ENCODE measurements around the gene MLC1.

The MLC1 gene

GRCh38 chr22:50014655-50015401 lies 70.4 kb downstream of the MLC1 start:
- Mint-ChIP-seq H3K4me1 (ENCODE audit: low read depth) (peaks cover 18% of the 10 kb centered on the region), H3K27ac (no peak overlapping the region), H3K4me3 (no peak overlapping the region), H3K27me3 (peaks cover 2% of the 10 kb centered on the region), H3K36me3 (no peaks in the 10 kb centered on the region), H3K9me3 (ENCODE audit: low read depth) (no peaks in the 10 kb centered on the region)

GRCh38 chr22:50014053-50014501 lies 71.1 kb downstream of the MLC1 start:
- Mint-ChIP-seq H3K4me1 (ENCODE audit: low read depth) (peaks cover 18% of the 10 kb centered on the region), H3K9me3 (ENCODE audit: low read depth) (no peaks in the 10 kb centered on the region), H3K27ac (no peak overlapping the region), H3K4me3 (peak overlapping the region; percentile 10), H3K27me3 (peaks cover 2% of the 10 kb centered on the region), H3K36me3 (no peaks in the 10 kb centered on the region)

GRCh38 chr22:50012211-50013181 lies 72.7 kb downstream of the MLC1 start, which contains the start of gene IL17REL:
Gene IL17REL, minus strand, starts transcription at chr22:50012765. Its CDS starts 119 bp downstream, at chr22:50012646.
- H3K4me3 Mint-ChIP-seq, result peak within 1 kb of the TSS; percentile 79
- no peaks in the 10 kb centered on the region for H3K9me3 Mint-ChIP-seq (ENCODE audit: low read depth)
- peaks cover 18% of the 10 kb centered on the region for H3K4me1 Mint-ChIP-seq (ENCODE audit: low read depth)
- peak within 1 kb of the TSS; percentile 58 for H3K27ac Mint-ChIP-seq
- H3K27me3 Mint-ChIP-seq, result peaks cover 2% of the 10 kb centered on the region
- no peaks in the 10 kb centered on the region for H3K36me3 Mint-ChIP-seq

- Mint-ChIP-seq H3K4me1 (ENCODE audit: low read depth) (peaks cover 18% of the 10 kb centered on the region), H3K4me3 (peak overlapping the region; percentile 79), H3K27ac (peak overlapping the region; percentile 58), H3K9me3 (ENCODE audit: low read depth) (no peaks in the 10 kb centered on the region), H3K27me3 (peaks cover 2% of the 10 kb centered on the region), H3K36me3 (no peaks in the 10 kb centered on the region)
These were observed 73.6 kb downstream of the MLC1 start for GRCh38 chr22:50011447-50012210.

GRCh38 chr22:50010676-50011446 lies 74.4 kb downstream of the MLC1 start:
- Mint-ChIP-seq H3K9me3 (ENCODE audit: low read depth) (no peaks in the 10 kb centered on the region), H3K4me3 (peak overlapping the region; percentile 79), H3K36me3 (no peaks in the 10 kb centered on the region), H3K27me3 (peaks cover 2% of the 10 kb centered on the region), H3K4me1 (ENCODE audit: low read depth) (peaks cover 15% of the 10 kb centered on the region), H3K27ac (no peak overlapping the region)

GRCh38 chr22:50009765-50010675 lies 75.2 kb downstream of the MLC1 start:
- H3K27ac Mint-ChIP-seq, result no peak overlapping the region
- peaks cover 2% of the 10 kb centered on the region for H3K27me3 Mint-ChIP-seq
- H3K4me3 Mint-ChIP-seq, result peak overlapping the region; percentile 13
- no peaks in the 10 kb centered on the region for H3K36me3 Mint-ChIP-seq
- H3K9me3 Mint-ChIP-seq (ENCODE audit: low read depth), result no peaks in the 10 kb centered on the region
- peaks cover 15% of the 10 kb centered on the region for H3K4me1 Mint-ChIP-seq (ENCODE audit: low read depth)
